ENCODE results near the gene RABGEF1. TPM values are rescaled to one million over a fixed set of nuclear protein-coding genes. Genes with fewer than 3 reads are reported as not detected.

The RABGEF1 gene
- total and polyA plus RNA-seq, 2 experiments from 2014 or later = 14.7 to 17.5 TPM

GRCh38 chr7:66735154-66735553, 5.4 kb upstream of the RABGEF1 start (continued):
- TF ChIP-seq REST (IDR thresholded peaks at IDR 0.05; ENCODE audit: unreplicated experiment) (no peak), ZNF331 (CRISPR knock-in tag; IDR thresholded peaks at IDR 0.05; ENCODE audit: low read depth) (no peak), JUNB (IDR thresholded peaks at IDR 0.05; ENCODE audit: unreplicated experiment) (no peak)

- peaks cover 7% of the 10 kb centered on the region; the same call in 1 of the 2 replicates for H3K79me2 ChIP-seq (replicated peaks; ENCODE audit: insufficient read depth)
- no peak overlapping the region for H3K4me2 ChIP-seq
- DNase-seq (ENCODE audit: low spot score) (no peak), ATAC-seq (no peak)
- Mint-ChIP-seq H3K36me3 (ENCODE audit: low read depth) (peaks cover 22% of the 10 kb centered on the region), H3K4me3 (no peak overlapping the region), H3K27ac (no peak overlapping the region), H3K27me3 (ENCODE audit: insufficient read depth, low read depth, poor library complexity) (peaks cover 21% of the 10 kb centered on the region), H3K4me1 (peaks cover 8% of the 10 kb centered on the region), H3K9me3 (peaks cover 13% of the 10 kb centered on the region)
- H3K4me3 ChIP-seq = no peak overlapping the region
- no peak overlapping the region for H3K27ac ChIP-seq (ENCODE audit: low read depth)
- H3K4me1 ChIP-seq (ENCODE audit: insufficient read depth) = peaks cover 7% of the 10 kb centered on the region; the same call in 1 of the 2 replicates
- H3F3A ChIP-seq (replicated peaks; ENCODE audit: low read depth) = peaks cover 7% of the 10 kb centered on the region; the same call in 1 of the 2 replicates
- no peaks in the 10 kb centered on the region for H3K27me3 ChIP-seq (ENCODE audit: insufficient read depth)
- H2AFZ ChIP-seq = no peak overlapping the region
- no peaks in the 10 kb centered on the region for H3K9me2 ChIP-seq (ENCODE audit: insufficient read depth)
- H4K20me1 ChIP-seq (replicated peaks; ENCODE audit: insufficient read depth) = no peaks in the 10 kb centered on the region
- no peak for TF ChIP-seq EZH2phosphoT487 (IDR thresholded peaks at IDR 0.05; ENCODE audit: unreplicated experiment)
- TF ChIP-seq CREB1 (CRISPR knock-in tag; IDR thresholded peaks at IDR 0.05; ENCODE audit: low read depth) = no peak
- TF ChIP-seq NANOG (IDR thresholded peaks at IDR 0.05; ENCODE audit: borderline replicate concordance) = no peak
- no peak for TF ChIP-seq REST (IDR thresholded peaks at IDR 0.05; ENCODE audit: unreplicated experiment)
- H3K36me3 ChIP-seq (ENCODE audit: insufficient read depth) = no peaks in the 10 kb centered on the region
These were observed 4.7 kb upstream of the RABGEF1 start for GRCh38 chr7:66735850-66736249.

- Mint-ChIP-seq H3K27ac (no peak overlapping the region), H3K9me3 (peaks cover 13% of the 10 kb centered on the region), H3K4me3 (no peak overlapping the region), H3K36me3 (ENCODE audit: low read depth) (peaks cover 22% of the 10 kb centered on the region), H3K27me3 (ENCODE audit: insufficient read depth, low read depth, poor library complexity) (peaks cover 13% of the 10 kb centered on the region), H3K4me1 (peaks cover 8% of the 10 kb centered on the region)
- Histone ChIP-seq H3K36me3 (ENCODE audit: insufficient read depth) (no peaks in the 10 kb centered on the region), H4K20me1 (replicated peaks; ENCODE audit: insufficient read depth) (no peaks in the 10 kb centered on the region; the same call in 1 of the 2 replicates), H3F3A (replicated peaks; ENCODE audit: low read depth) (peaks cover 7% of the 10 kb centered on the region; the same call in 1 of the 2 replicates), H3K4me1 (ENCODE audit: insufficient read depth) (peaks cover 7% of the 10 kb centered on the region; the same call in 1 of the 2 replicates), H3K79me2 (replicated peaks; ENCODE audit: insufficient read depth) (peaks cover 14% of the 10 kb centered on the region), H3K4me3 (no peak overlapping the region), H3K27me3 (ENCODE audit: insufficient read depth) (no peaks in the 10 kb centered on the region), H3K9me2 (ENCODE audit: insufficient read depth) (no peaks in the 10 kb centered on the region), H2AFZ (no peak overlapping the region), H3K27ac (ENCODE audit: low read depth) (no peak overlapping the region), H3K4me2 (no peak overlapping the region)
- ATAC-seq (no peak), DNase-seq (ENCODE audit: low spot score) (no peak)
- TF ChIP-seq ZNF114 (CRISPR knock-in tag; IDR thresholded peaks at IDR 0.05) = no peak
- TF ChIP-seq ZNF331 (CRISPR knock-in tag; IDR thresholded peaks at IDR 0.05; ENCODE audit: low read depth) = no peak
- no peak for TF ChIP-seq STAT1 (IDR thresholded peaks at IDR 0.05; ENCODE audit: unreplicated experiment)
- TF ChIP-seq EZH2 (IDR thresholded peaks at IDR 0.05; ENCODE audit: low read depth, unreplicated experiment) = no peak
- no peak for TF ChIP-seq CREB1 (CRISPR knock-in tag; IDR thresholded peaks at IDR 0.05; ENCODE audit: low read depth)
- no peak for TF ChIP-seq CTCF (conservative IDR thresholded peaks at IDR 0.05; ENCODE audit: low read depth in 2 of 2)
- no peak for TF ChIP-seq NANOG (IDR thresholded peaks at IDR 0.05; ENCODE audit: borderline replicate concordance)
- TF ChIP-seq ETS1 (IDR thresholded peaks at IDR 0.05) = no peak
- TF ChIP-seq JUNB (IDR thresholded peaks at IDR 0.05; ENCODE audit: unreplicated experiment) = no peak
These were observed 3.6 kb upstream of the RABGEF1 start for GRCh38 chr7:66736892-66737291.
